CD4-positive, CD25-positive, alpha-beta regulatory T cell (primary cell): ENCODE results near the gene POLR2B. TPM values are rescaled to one million over a fixed set of nuclear protein-coding genes. Genes with fewer than 3 reads are reported as not detected.
"Not testable (repeated sequence)": the region's sequence is repeated elsewhere in the genome, so short reads cannot be mapped to it uniquely, and the experiment has no call there.

Experiments
- ATAC-seq, 2 donors: fragments of 150-1000 bp; cut with Tn5 transposase; one replicate each; pipeline ENCODE4 v1.10.0; 2021; ENCODE audit warnings: low read depth in 2 of 2, moderate number of reproducible peaks in 2 of 2, moderate library complexity in 1 of 2
- DNase-seq, 3 donors: peaks; one replicate each; pipeline versions ENCODE4 v3.0.0 to v3.0.0-alpha.2; 2012 to 2022; ENCODE audit warnings: mixed read lengths in 1 of 3
- H3K27ac ChIP-seq: one replicate; pipeline ENCODE4 v1.7.0; 2013; ENCODE audit warnings: mild to moderate bottlenecking, low read length; ENCODE audit not compliant: insufficient read depth, poor library complexity, severe bottlenecking
- H3K27me3 ChIP-seq: one replicate; pipeline ENCODE4 v1.7.0; 2013; ENCODE audit warnings: low read length; ENCODE audit not compliant: control insufficient read depth, insufficient read depth
- H3K36me3 ChIP-seq: one replicate; pipeline ENCODE4 v1.7.0; 2013; ENCODE audit warnings: mild to moderate bottlenecking, low read length, moderate library complexity; ENCODE audit not compliant: control insufficient read depth, insufficient read depth
- H3K4me1 ChIP-seq: 2 replicates; pipeline ENCODE4 v1.7.0; 2013; ENCODE audit warnings: mild to moderate bottlenecking, low read length; ENCODE audit not compliant: insufficient read depth, control insufficient read depth, poor library complexity, severe bottlenecking
- H3K4me3 ChIP-seq: one replicate; pipeline ENCODE4 v1.7.0; 2013; ENCODE audit warnings: low read depth, mild to moderate bottlenecking, low read length, moderate library complexity
- H3K9me3 ChIP-seq, 2 experiments: 1 replicate in 1 of 2; 2 replicates in 1 of 2; pipeline ENCODE4 v1.7.0; 2013; ENCODE audit warnings: low read length in 2 of 2, mild to moderate bottlenecking in 1 of 2, moderate library complexity in 1 of 2; ENCODE audit not compliant: control insufficient read depth in 2 of 2
- H3K27ac Mint-ChIP-seq, 3 donors: one replicate each; pipeline ENCODE4 v1.8.0; 2020 to 2022; ENCODE audit warnings: mild to moderate bottlenecking in 3 of 3, mixed read lengths in 3 of 3, moderate library complexity in 2 of 3
- H3K27me3 Mint-ChIP-seq: one replicate; pipeline ENCODE4 v1.8.0; 2022; ENCODE audit warnings: mild to moderate bottlenecking, mixed read lengths
- H3K36me3 Mint-ChIP-seq: one replicate; pipeline ENCODE4 v1.8.0; 2020; ENCODE audit warnings: mixed read lengths
- H3K4me1 Mint-ChIP-seq, 4 donors: one replicate each; pipeline ENCODE4 v1.8.0; 2020 to 2022; ENCODE audit warnings: mixed read lengths in 4 of 4, mild to moderate bottlenecking in 1 of 4
- H3K4me3 Mint-ChIP-seq, 4 donors: one replicate each; pipeline ENCODE4 v1.8.0; 2020 to 2022; ENCODE audit warnings: mild to moderate bottlenecking in 4 of 4, mixed read lengths in 4 of 4, moderate library complexity in 3 of 4
- H3K9me3 Mint-ChIP-seq, 7 donors: one replicate each; pipeline ENCODE4 v1.8.0; 2020 to 2022; ENCODE audit warnings: mixed read lengths in 7 of 7, mild to moderate bottlenecking in 3 of 7, moderate library complexity in 2 of 7
- polyA plus RNA-seq, 4 donors: library from polyadenylated mRNA; unstranded; fragments of 300-500 nt; fragmentation: Illumina TruSeq; gene quantifications; one replicate each; pipeline ENCODE4 v1.2.3, GENCODE V29; 2021
- total RNA-seq: library from RNA; stranded (reverse); gene quantifications from one replicate; pipeline ENCODE4 v1.2.3, GENCODE V29; 2022

POLR2B gene
- total and polyA plus RNA-seq, 5 donors from 2014 or later = 52.9 to 83.6 (median 66.6) TPM

DNA sequence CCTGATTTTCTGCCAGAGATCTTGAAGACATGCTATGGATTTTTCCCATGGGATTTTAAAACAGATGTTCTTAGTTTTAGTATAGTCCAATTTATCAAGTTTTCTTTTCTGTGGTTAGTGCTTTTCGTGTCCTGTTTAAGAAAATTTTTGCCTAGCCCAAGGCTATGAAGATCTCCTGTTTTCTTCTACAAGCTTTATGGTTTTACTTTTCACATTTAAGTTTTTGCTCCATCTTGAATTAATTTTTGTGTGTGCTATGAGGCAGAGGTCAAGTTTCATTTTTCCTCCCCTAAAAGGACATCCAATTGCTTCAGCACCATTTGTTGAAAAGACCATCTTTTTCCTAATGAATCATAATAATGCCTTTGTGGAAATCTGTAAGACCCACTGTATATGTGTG lies 65.6 kb downstream of the POLR2B start:
- Histone ChIP-seq H3K4me3 (no peak overlapping the region), H3K9me3 (no peaks in the 10 kb centered on the region), H3K36me3 (no peaks in the 10 kb centered on the region), H3K27ac (no peak overlapping the region), H3K27me3 (peaks cover 4% of the 10 kb centered on the region), H3K4me1 (no peaks in the 10 kb centered on the region)
- Mint-ChIP-seq H3K4me3 (no peak overlapping the region), H3K27ac (no peak overlapping the region), H3K27me3 (peaks cover 29% of the 10 kb centered on the region), H3K36me3 (no peaks in the 10 kb centered on the region), H3K4me1 (no peaks in the 10 kb centered on the region), H3K9me3 (peaks cover 0 to 3% (median 0%) of the 10 kb centered on the region in 7 donors)
- ATAC-seq (no peak), DNase-seq (no peak)

DNA sequence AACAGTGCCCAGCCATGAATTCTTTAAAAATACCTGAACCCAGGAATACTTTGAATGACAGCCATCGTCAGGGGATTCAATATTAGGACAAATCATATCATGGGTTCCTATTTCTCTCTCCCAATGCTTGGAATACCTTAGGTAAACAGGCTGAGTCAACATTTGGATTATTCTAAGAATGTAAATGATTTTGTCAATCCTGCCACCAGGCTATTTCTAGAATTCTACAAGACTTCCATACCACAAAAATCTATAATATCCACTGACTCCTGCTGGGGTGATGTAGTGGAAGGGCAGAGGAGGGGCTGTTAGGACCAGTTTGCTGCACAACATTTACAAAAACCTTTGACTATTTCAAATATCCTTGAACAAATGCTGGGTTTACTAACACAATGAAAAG lies 66.3 kb downstream of the POLR2B start:
- no peak for DNase-seq
- Mint-ChIP-seq H3K4me1 (no peaks in the 10 kb centered on the region), H3K9me3 (peaks cover 0 to 4% (median 0%) of the 10 kb centered on the region in 7 donors), H3K27ac (no peak overlapping the region), H3K27me3 (peaks cover 32% of the 10 kb centered on the region), H3K36me3 (no peaks in the 10 kb centered on the region), H3K4me3 (no peak overlapping the region)
- Histone ChIP-seq H3K36me3 (no peaks in the 10 kb centered on the region), H3K4me3 (no peak overlapping the region), H3K9me3 (no peaks in the 10 kb centered on the region), H3K27me3 (peaks cover 4% of the 10 kb centered on the region), H3K27ac (no peak overlapping the region), H3K4me1 (no peaks in the 10 kb centered on the region)
- no peak for ATAC-seq

DNA sequence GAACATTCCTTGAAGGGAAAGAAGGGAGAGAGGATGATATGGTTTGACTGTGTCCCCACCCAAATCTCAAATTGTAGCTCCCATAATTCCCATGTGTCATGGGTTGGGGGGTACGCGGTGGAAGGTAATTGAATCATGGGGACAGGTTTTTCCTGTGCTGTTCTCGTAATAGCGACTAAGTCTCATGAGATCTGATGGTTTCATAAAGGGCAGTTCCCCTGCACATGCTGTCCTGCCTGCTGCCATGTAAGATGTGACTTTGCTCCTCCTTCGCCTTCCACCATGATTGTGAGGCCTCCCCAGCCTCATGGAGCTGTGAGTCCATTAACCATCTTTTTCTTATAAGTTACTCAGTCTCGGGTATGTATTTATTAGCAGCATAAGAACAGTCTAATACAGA lies 68.3 kb downstream of the POLR2B start:
- peaks cover 38% of the 10 kb centered on the region for H3K27me3 Mint-ChIP-seq
- H3K27ac ChIP-seq, H3K27me3 ChIP-seq, ATAC-seq, H3K4me1 ChIP-seq, DNase-seq, H3K4me3 Mint-ChIP-seq, H3K36me3 Mint-ChIP-seq, H3K36me3 ChIP-seq, H3K9me3 Mint-ChIP-seq, H3K27ac Mint-ChIP-seq, H3K9me3 ChIP-seq, H3K4me1 Mint-ChIP-seq, H3K4me3 ChIP-seq: not testable (repeated sequence)

DNA sequence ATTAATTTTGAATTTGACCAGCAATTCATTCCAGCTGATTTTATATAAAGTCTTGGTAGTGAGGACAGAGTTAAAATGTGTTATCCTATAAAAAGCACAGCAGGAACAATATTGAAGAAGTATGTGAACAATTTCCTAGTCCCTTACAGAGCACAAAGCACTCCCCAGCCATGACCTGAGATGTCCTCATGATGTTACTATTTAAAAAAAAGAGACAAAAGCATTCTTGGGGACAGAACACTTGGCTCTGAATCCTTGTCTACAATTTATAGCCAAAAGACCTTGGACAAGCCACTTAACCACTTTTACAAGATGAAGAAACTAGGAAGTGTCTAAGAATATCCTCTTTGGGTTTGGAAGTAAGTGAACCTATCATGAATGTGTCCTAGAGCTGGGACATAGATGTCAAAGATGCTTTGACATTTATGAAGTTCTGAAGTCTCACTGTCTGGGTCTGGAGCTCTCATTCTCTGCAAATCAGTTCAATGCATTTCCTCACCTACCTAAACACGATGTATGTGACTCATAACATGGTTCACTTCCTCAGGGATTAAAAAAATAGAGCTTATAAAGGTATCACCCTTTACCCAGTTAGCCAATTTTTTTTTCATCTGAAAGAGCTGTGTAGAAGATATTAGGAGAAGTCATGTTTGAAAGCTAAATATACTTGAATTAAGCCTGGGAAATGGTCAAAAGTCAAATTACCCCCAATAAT lies 70.1 kb downstream of the POLR2B start:
- Mint-ChIP-seq H3K4me3 (no peak overlapping the region), H3K27me3 (peaks cover 38% of the 10 kb centered on the region), H3K4me1 (no peaks in the 10 kb centered on the region), H3K27ac (no peak overlapping the region), H3K36me3 (no peaks in the 10 kb centered on the region), H3K9me3 (peaks cover 0 to 3% (median 0%) of the 10 kb centered on the region in 7 donors)
- no peaks in the 10 kb centered on the region for H3K9me3 ChIP-seq
- H3K36me3 ChIP-seq = no peaks in the 10 kb centered on the region
- no peak overlapping the region for H3K4me3 ChIP-seq
- DNase-seq (no peak), ATAC-seq (no peak)
- H3K27ac ChIP-seq = no peak overlapping the region
- H3K4me1 ChIP-seq = no peaks in the 10 kb centered on the region
- H3K27me3 ChIP-seq = peaks cover 4% of the 10 kb centered on the region

DNA sequence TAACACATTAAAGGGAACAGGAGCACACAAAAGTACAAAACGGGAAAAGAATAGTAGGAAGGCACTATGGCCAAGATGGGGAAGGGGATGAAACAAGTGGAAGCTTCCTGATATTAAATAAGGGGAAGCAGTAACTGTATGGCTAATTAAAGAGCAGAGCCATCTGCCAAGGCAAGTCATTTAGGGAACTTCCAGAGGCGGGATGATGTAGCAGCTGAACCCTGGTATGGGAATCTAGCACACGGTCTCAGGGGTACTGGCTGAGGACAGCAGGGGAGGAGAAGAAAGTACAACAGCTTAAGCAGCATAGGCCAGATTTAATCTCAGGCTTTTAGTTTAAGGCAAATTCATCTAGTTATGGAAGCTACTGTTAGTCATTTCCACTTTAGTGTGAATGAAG lies 72.4 kb downstream of the POLR2B start:
- H3K36me3 ChIP-seq = no peaks in the 10 kb centered on the region
- H3K27me3 ChIP-seq = peaks cover 4% of the 10 kb centered on the region
- peaks cover 26% of the 10 kb centered on the region for H3K27me3 Mint-ChIP-seq
- ATAC-seq (no peak), DNase-seq (no peak)
- H3K4me1 ChIP-seq = no peaks in the 10 kb centered on the region
- H3K9me3 ChIP-seq = no peaks in the 10 kb centered on the region
- H3K4me3 ChIP-seq = no peak overlapping the region
- no peaks in the 10 kb centered on the region for H3K36me3 Mint-ChIP-seq
- no peaks in the 10 kb centered on the region for H3K4me1 Mint-ChIP-seq
- peaks cover 0 to 3% (median 0%) of the 10 kb centered on the region in 7 donors for H3K9me3 Mint-ChIP-seq
- H3K4me3 Mint-ChIP-seq = no peak overlapping the region
- no peak overlapping the region for H3K27ac ChIP-seq
- no peak overlapping the region for H3K27ac Mint-ChIP-seq

DNA sequence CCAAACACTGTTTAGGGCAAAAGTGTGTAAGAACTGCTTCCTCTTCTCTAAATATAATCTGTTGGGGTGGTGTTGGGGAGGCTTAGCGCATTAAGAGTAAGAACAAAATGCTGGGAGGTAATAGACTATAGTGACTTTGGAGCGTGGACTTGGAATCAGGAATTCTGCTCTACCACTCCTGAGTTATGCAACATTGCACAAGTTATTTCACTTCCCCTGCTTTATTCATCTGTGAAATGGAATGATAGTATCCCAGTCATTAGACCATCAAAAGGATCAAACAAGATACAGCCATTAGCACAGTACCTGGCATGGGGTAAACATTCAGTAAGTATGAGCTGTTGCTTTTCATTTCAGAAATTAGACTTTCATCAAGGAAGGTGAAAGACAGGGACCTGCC lies 72.8 kb downstream of the POLR2B start:
- ATAC-seq (no peak), DNase-seq (no peak)
- H3K4me1 ChIP-seq = no peaks in the 10 kb centered on the region
- H3K27me3 Mint-ChIP-seq = peaks cover 30% of the 10 kb centered on the region
- H3K9me3 ChIP-seq = no peaks in the 10 kb centered on the region
- no peak overlapping the region for H3K4me3 Mint-ChIP-seq
- no peaks in the 10 kb centered on the region for H3K36me3 ChIP-seq
- H3K4me1 Mint-ChIP-seq = no peaks in the 10 kb centered on the region
- H3K36me3 Mint-ChIP-seq = no peaks in the 10 kb centered on the region
- no peak overlapping the region for H3K27ac ChIP-seq
- H3K27me3 ChIP-seq = peaks cover 7% of the 10 kb centered on the region
- no peak overlapping the region for H3K4me3 ChIP-seq
- peaks cover 0 to 3% (median 0%) of the 10 kb centered on the region in 7 donors for H3K9me3 Mint-ChIP-seq
- no peak overlapping the region for H3K27ac Mint-ChIP-seq

DNA sequence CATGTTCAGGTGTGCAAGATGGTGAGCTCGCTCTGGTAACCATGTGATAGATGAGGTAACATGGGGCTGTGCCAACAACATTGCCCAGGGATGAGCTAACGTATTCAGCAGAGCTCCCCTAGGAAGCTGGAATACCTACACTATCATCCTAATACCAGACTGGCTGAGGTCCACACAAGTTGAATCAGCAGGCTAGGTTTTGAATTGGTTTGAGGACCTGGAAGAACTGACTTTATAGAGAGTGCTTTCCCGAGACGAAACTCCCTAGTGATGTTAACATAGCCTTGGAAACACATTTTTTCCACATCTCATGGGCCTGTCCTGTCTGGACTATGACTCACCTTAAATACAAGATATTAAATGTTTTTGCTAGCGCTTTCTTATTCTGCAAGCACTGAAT lies 74.8 kb downstream of the POLR2B start:
- no peak for DNase-seq
- no peaks in the 10 kb centered on the region for H3K36me3 Mint-ChIP-seq
- peaks cover 0 to 3% (median 0%) of the 10 kb centered on the region in 7 donors for H3K9me3 Mint-ChIP-seq
- Histone ChIP-seq H3K27ac (no peak overlapping the region), H3K4me3 (no peak overlapping the region), H3K27me3 (peaks cover 11% of the 10 kb centered on the region), H3K4me1 (no peaks in the 10 kb centered on the region), H3K9me3 (no peaks in the 10 kb centered on the region), H3K36me3 (no peaks in the 10 kb centered on the region)
- no peaks in the 10 kb centered on the region for H3K4me1 Mint-ChIP-seq
- ATAC-seq = no peak
- no peak overlapping the region for H3K4me3 Mint-ChIP-seq
- H3K27ac Mint-ChIP-seq = no peak overlapping the region
- peaks cover 24% of the 10 kb centered on the region for H3K27me3 Mint-ChIP-seq

DNA sequence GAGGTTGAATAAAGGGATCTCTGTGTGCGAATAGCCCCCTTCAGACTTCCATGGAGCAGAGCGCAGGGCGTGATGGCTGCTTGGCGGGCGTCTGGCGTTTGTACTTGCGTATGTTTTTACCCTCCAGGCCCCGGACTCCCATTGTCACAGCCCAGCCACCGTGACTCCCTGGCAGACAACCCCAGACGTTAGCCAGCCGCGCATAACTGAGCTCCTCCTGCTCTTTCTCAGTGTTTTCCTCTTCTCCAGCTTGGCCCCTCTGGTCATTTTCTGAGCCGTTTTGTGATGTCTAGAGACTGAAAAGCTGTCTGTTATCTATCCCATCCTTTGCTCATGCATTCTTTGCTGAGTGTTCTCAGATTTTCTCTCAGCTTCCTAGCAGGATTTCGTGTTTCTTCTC lies 77.2 kb downstream of the POLR2B start:
- DNase-seq (no peak), ATAC-seq (no peak)
- peaks cover 14% of the 10 kb centered on the region for H3K27me3 Mint-ChIP-seq
- H3K27ac ChIP-seq = no peak overlapping the region
- no peaks in the 10 kb centered on the region for H3K36me3 ChIP-seq
- no peaks in the 10 kb centered on the region for H3K4me1 ChIP-seq
- H3K27ac Mint-ChIP-seq = no peak overlapping the region
- H3K4me3 Mint-ChIP-seq = no peak overlapping the region
- no peaks in the 10 kb centered on the region for H3K4me1 Mint-ChIP-seq
- no peaks in the 10 kb centered on the region for H3K9me3 ChIP-seq
- no peaks in the 10 kb centered on the region for H3K36me3 Mint-ChIP-seq
- peaks cover 7% of the 10 kb centered on the region for H3K27me3 ChIP-seq
- H3K4me3 ChIP-seq = no peak overlapping the region
- peaks cover 0 to 1% (median 0%) of the 10 kb centered on the region in 7 donors for H3K9me3 Mint-ChIP-seq
